Measurements from ENCODE around the gene TSKS.

The TSKS gene

GRCh38 chr19:49782515-49782914 lies 19.4 kb upstream of the TSKS start:
- H3K4me3 ChIP-seq (ENCODE audit: low read depth, low read length), result no peak overlapping the region
- TF ChIP-seq, protein P1, sequence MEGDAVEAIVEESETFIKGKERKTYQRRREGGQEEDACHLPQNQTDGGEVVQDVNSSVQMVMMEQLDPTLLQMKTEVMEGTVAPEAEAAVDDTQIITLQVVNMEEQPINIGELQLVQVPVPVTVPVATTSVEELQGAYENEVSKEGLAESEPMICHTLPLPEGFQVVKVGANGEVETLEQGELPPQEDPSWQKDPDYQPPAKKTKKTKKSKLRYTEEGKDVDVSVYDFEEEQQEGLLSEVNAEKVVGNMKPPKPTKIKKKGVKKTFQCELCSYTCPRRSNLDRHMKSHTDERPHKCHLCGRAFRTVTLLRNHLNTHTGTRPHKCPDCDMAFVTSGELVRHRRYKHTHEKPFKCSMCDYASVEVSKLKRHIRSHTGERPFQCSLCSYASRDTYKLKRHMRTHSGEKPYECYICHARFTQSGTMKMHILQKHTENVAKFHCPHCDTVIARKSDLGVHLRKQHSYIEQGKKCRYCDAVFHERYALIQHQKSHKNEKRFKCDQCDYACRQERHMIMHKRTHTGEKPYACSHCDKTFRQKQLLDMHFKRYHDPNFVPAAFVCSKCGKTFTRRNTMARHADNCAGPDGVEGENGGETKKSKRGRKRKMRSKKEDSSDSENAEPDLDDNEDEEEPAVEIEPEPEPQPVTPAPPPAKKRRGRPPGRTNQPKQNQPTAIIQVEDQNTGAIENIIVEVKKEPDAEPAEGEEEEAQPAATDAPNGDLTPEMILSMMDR (IDR thresholded peaks at IDR 0.05; ENCODE audit: borderline replicate concordance, insufficient read depth, low read depth, low read length), result no peak

- H3K4me3 ChIP-seq (ENCODE audit: low read depth, low read length), result no peak overlapping the region
- TF ChIP-seq, protein P1 (IDR thresholded peaks at IDR 0.05; ENCODE audit: borderline replicate concordance, insufficient read depth, low read depth, low read length), result no peak
Measured at GRCh38 chr19:49781394-49781793, 18.3 kb upstream of the TSKS start.

- H3K4me3 ChIP-seq (ENCODE audit: low read depth, low read length), result no peak overlapping the region
- TF ChIP-seq, protein P1 (IDR thresholded peaks at IDR 0.05; ENCODE audit: borderline replicate concordance, insufficient read depth, low read depth, low read length), result no peak
Measured at GRCh38 chr19:49780861-49781260, 17.8 kb upstream of the TSKS start.

DNA sequence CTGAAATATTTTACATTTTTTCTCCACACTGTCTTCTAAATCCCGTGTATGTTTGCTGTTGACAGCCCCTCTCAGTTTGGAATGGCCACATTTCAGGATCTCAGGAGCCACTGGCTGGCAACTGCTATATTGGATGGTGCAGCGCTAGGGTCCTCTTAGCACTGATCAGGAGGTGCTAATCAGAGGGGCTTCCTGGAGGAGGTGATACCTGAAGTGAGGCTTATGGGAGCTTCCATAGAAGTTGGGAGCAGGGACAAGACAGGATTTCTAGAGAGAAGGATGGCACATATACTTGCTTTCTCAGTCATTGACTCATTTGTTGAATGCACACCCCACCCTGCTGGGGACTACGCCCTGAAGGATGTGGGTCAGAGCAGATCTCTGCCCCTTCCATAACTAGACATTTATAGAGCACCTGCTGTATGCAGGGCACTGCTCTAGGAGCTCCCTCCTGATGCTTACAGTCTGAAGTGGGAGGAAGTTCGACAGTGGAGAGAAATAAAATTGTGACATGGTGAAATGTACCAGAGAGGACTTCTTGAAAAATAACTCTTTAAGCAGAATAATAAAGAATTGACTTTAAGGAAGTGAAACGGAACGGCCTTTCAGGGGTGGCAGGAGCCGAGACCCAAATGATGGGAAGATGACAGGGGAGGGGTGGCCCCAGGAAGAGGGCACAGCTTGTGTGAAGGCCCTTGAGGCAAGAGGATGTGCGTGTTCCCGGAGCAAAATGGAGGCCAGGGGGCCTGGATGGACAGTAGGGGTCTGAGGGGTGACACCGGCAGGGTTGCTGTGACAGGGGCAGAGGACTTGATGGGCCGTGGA lies 16.8 kb upstream of the TSKS start:
- no peak overlapping the region for H3K4me3 ChIP-seq (ENCODE audit: low read depth, low read length)
- TF ChIP-seq, protein P1 (IDR thresholded peaks at IDR 0.05; ENCODE audit: borderline replicate concordance, insufficient read depth, low read depth, low read length), result no peak

DNA sequence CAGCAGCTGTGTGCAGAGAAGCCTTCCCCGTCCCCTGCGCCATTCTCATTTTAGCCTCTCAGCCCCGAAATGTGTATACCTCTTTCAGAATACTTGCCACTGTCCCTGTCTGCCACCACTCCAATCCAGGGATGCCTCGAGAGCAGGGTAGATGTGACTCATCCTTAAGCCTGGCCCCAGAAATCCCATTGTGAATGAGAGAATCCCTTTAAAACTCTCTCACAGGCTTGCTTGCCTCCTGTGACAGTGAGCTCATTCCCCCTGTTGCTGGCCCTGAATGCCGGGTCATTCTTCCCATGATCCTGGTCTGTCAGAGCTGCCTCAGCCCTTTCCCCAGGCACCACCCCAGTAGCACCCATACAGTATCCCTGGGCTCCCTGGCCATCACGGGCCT lies 13.3 kb upstream of the TSKS start:
- H3K4me3 ChIP-seq (ENCODE audit: low read depth, low read length), result no peak overlapping the region
- TF ChIP-seq, protein P1 (IDR thresholded peaks at IDR 0.05; ENCODE audit: borderline replicate concordance, insufficient read depth, low read depth, low read length), result no peak

DNA sequence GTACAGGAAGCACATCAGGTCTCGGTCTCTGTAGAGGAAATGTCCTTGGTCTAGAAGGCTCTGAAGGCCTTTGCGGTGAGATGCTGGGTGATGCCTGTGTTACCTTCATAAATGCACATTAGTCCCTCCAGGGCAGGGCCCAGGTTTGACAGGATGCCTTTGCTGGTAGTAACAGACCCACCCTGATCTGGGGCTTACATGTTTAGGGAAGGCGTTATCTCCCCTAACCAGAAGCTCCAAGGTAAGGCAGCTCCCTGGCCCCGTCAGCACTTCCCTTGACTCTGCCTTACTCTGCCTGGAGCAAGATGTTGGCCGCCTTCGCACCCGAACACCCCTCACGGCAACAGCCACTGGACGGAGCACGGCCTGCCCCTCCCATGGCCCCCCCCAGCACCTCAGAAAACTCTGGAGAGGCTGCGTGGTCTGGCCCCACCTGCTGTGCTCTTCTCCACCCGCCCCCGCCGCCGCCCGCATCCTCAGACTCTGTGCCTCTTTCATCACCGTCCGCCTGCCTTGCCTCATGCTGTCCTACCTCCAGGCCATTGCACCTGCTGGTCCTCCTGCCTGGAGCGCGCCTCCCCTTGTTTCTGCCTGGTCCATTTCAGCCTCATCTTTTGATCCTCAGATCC lies 12.8 kb upstream of the TSKS start:
- TF ChIP-seq, protein P1 (IDR thresholded peaks at IDR 0.05; ENCODE audit: borderline replicate concordance, insufficient read depth, low read depth, low read length), result no peak
- no peak overlapping the region for H3K4me3 ChIP-seq (ENCODE audit: low read depth, low read length)

DNA sequence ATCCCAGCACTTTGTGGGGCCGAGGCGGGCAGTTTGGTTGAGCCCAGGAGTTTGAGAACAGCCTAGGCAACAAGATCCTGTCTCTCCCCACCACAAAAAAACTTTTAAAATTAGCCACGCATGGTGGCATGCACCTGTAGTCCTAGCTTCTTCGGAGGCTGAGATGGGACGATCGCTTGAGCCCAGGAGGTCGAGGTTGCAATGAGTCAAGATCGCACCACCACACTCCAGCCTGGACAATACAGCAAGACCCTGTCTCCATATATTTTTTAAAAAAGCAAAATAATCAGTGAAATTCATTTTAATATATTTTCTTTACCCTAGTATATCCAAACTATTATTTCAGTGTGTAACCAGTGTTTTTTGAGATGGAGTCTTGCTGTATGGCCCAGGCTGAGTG lies 11.9 kb upstream of the TSKS start:
- no peak overlapping the region for H3K4me3 ChIP-seq (ENCODE audit: low read depth, low read length)
- TF ChIP-seq, protein P1 (IDR thresholded peaks at IDR 0.05; ENCODE audit: borderline replicate concordance, insufficient read depth, low read depth, low read length), result no peak

Data from GM12875 (cell line).